Measurements from ENCODE around the gene MAFF.

The MAFF gene

DNA sequence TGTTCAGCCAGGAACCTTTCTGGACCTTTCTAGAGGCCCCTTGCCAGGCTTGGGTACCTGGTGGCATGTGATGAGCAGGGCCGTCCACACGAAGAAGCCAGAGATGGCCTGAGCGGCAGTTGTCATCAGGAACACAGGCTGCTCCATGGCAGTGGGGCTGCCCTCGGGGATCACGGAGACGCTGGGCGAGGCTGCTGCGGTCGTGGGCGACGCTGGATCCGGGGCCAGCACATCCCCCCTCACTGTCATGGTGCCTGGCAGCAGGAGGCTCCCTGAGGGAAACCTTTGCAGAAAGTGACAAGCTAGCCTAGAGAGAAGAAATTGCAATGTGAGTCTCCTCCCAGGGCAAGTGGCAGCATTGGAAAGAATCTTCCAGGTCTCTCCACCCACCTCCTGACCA lies 45.9 kb downstream of the MAFF start:
- TF ChIP-seq, protein P1, sequence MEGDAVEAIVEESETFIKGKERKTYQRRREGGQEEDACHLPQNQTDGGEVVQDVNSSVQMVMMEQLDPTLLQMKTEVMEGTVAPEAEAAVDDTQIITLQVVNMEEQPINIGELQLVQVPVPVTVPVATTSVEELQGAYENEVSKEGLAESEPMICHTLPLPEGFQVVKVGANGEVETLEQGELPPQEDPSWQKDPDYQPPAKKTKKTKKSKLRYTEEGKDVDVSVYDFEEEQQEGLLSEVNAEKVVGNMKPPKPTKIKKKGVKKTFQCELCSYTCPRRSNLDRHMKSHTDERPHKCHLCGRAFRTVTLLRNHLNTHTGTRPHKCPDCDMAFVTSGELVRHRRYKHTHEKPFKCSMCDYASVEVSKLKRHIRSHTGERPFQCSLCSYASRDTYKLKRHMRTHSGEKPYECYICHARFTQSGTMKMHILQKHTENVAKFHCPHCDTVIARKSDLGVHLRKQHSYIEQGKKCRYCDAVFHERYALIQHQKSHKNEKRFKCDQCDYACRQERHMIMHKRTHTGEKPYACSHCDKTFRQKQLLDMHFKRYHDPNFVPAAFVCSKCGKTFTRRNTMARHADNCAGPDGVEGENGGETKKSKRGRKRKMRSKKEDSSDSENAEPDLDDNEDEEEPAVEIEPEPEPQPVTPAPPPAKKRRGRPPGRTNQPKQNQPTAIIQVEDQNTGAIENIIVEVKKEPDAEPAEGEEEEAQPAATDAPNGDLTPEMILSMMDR (IDR thresholded peaks at IDR 0.05; ENCODE audit: low read depth, low read length, missing control alignments), result no peak
- Histone ChIP-seq H3K36me3 (replicated peaks) (peaks cover 34% of the 10 kb centered on the region), H3K27ac (no peak overlapping the region), H3K27me3 (replicated peaks) (no peaks in the 10 kb centered on the region), H3K4me3 (ENCODE audit: low read depth, low read length) (no peak overlapping the region)
- no peak for DNase-seq
- in situ Hi-C loops (cut with HindIII; ENCODE audit: low pct_ligation_motif_present, low sequenced_read_pairs), result no loop called here

DNA sequence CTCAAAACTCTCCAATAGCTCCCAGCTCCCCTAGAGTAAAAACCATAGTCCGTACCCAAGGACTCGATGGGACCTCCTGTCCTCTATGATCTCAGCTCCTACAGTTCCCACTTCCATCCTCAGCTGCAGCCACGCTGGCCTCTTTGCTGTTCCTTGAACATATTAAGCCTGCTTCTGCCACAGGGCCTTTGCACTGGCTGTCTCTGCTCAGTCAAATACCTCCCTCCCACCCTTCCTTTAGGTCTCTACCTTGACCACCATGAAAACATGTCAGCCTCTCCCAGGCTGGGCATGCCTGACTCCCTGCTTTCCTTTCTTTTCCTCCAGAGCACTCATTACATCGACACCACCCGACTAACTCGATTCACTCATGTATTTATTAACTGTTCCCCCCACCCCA lies 46.5 kb downstream of the MAFF start:
- in situ Hi-C loops (cut with HindIII; ENCODE audit: low pct_ligation_motif_present, low sequenced_read_pairs), result no loop called here
- Histone ChIP-seq H3K36me3 (replicated peaks) (peaks cover 32% of the 10 kb centered on the region), H3K27ac (no peak overlapping the region), H3K27me3 (replicated peaks) (no peaks in the 10 kb centered on the region), H3K4me3 (ENCODE audit: low read depth, low read length) (no peak overlapping the region)
- TF ChIP-seq, protein P1 (IDR thresholded peaks at IDR 0.05; ENCODE audit: low read depth, low read length, missing control alignments), result no peak
- no peak for DNase-seq

DNA sequence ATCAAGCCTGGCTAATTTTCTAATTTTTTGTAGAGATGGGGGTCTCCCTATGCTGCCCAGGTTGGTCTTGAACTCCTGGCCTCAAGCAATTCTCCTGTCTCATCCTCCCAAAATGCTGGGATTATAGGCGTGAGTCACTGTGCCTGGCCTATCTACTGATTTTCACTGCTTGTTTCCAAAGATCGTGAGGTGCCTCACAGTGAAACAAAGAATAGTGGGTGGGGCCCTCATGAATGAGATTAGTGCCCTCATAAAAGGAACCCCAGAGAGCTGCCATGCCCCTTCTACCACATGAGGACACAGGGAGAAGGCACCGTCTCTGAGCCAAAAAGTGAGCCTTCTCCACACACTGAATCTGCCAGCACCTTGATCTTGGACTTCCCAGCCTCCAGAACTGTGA lies 47.5 kb downstream of the MAFF start:
- Histone ChIP-seq H3K27me3 (replicated peaks) (no peaks in the 10 kb centered on the region), H3K27ac (no peak overlapping the region), H3K4me3 (ENCODE audit: low read depth, low read length) (no peak overlapping the region), H3K36me3 (replicated peaks) (peaks cover 23% of the 10 kb centered on the region)
- DNase-seq, result no peak
- TF ChIP-seq, protein P1 (IDR thresholded peaks at IDR 0.05; ENCODE audit: low read depth, low read length, missing control alignments), result no peak
- in situ Hi-C loops (cut with HindIII; ENCODE audit: low pct_ligation_motif_present, low sequenced_read_pairs), result no loop called here

DNA sequence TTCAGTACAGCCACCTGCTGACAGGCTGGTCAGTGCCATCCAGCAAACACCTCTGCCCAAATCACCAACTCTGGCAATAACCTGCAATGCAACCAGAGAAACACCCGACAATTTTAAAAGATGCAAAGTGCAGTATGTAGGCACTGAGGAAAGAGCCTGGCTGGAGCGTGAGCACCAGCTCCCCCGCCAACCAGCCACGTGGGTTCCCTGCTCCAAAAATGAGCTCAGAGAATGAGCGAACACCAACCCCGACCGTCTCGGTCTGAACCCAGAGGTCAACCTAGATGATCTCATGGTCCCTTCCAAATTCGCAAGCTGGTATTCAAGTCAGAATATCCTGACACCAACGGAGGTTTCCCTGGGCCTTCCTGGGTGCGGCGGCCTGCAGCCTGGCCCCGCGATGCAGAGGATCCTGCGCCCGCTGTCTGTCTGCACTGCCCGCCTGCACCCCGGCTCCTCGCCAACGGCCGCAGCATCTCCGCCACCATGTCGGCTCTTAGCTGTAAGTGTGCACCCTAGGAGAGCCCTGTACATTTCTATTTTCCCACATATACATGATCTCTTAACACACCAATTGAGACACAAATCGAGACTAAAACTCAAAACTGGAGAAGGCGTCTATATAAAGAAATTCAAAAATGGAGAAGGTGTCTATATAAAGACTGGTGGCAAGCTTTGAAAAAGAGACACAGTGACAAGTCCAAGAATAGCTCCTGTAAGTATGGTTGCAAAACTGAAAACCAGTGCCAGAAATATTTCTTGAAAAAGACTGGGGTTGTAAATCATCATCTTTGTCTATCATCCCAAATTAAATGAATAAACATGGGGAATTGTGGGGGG lies 48.2 kb downstream of the MAFF start:
- Histone ChIP-seq H3K27ac (no peak overlapping the region), H3K27me3 (replicated peaks) (no peaks in the 10 kb centered on the region), H3K36me3 (replicated peaks) (peaks cover 16% of the 10 kb centered on the region), H3K4me3 (ENCODE audit: low read depth, low read length) (no peak overlapping the region)
- TF ChIP-seq, protein P1 (IDR thresholded peaks at IDR 0.05; ENCODE audit: low read depth, low read length, missing control alignments), result no peak
- in situ Hi-C loops (cut with HindIII; ENCODE audit: low pct_ligation_motif_present, low sequenced_read_pairs), result no loop called here
- DNase-seq, result no peak

DNA sequence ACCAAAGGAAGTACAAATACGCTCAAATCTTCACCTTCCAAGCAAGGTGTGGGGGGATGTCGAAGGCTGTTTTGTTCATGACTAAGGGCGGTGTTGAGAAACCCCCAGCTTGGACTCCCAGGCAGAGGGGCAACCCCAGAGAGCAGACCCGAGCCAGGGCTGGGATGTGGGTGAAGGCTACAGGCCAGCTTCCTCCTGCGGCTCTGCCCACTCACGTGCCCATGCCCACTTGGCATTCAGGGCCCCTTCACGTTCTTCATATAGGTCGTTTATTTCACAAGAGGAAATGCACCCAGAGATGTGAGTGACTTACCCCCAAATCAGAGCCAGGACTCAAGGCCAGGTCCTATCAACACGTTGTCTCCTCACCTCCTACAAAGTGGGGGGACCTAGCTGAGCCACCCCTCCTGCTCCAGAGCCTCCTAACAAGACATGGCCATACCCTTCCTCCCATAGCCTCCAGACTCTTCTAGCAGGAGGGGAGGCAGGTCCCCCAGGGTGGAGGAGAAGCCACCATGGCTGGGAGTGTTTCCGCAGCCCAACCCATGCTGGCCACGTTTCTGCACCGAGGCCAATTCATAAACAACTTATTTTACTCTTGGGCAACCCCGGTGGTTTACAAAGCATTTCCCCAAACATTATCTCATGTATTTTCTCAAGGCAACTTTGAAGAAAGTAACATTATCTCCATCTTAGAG lies 49.0 kb downstream of the MAFF start:
- peaks cover 16% of the 10 kb centered on the region for H3K36me3 ChIP-seq (replicated peaks)
- TF ChIP-seq, protein P1 (IDR thresholded peaks at IDR 0.05; ENCODE audit: low read depth, low read length, missing control alignments), result no peak
- in situ Hi-C loops (cut with HindIII; ENCODE audit: low pct_ligation_motif_present, low sequenced_read_pairs), result no loop called here
- no peak for DNase-seq
- no peak overlapping the region for H3K4me3 ChIP-seq (ENCODE audit: low read depth, low read length)
- no peaks in the 10 kb centered on the region for H3K27me3 ChIP-seq (replicated peaks)
- H3K27ac ChIP-seq, result no peak overlapping the region
